Measurements from ENCODE around the gene NTPCR. TPM values are rescaled to one million over a fixed set of nuclear protein-coding genes. Genes with fewer than 3 reads are reported as not detected.
A peak's percentile ranks its signal among the peaks of the same experiment; 100 is the strongest.

The NTPCR gene
- total RNA-seq, 2 experiments from 2014 or later: 8.5 to 9.3 TPM

- H3K27ac ChIP-seq (ENCODE audit: low read depth in 1 of 2, low read length in 2 of 2): peak overlapping the region; percentile 56 to 66
- ATAC-seq (ENCODE audit: poor library complexity) (no peak), DNase-seq (no peak)
- no peaks in the 10 kb centered on the region for H3K36me3 ChIP-seq (ENCODE audit: insufficient read depth, low read length)
- H3K4me3 ChIP-seq (ENCODE audit: low read length): peak overlapping the region; percentile 85
- Mint-ChIP-seq H3K4me1 (ENCODE audit: low read depth) (peaks cover 53% of the 10 kb centered on the region), H3K36me3 (ENCODE audit: low read depth) (peaks cover 20% of the 10 kb centered on the region), H3K4me3 (peak overlapping the region; percentile 96), H3K27ac (peak overlapping the region; percentile 83), H3K9me3 (no peaks in the 10 kb centered on the region), H3K27me3 (no peaks in the 10 kb centered on the region)
- CTCF ChIA-PET: no interaction called here
- H3K27me3 ChIP-seq (ENCODE audit: control insufficient read depth in 1 of 2, insufficient read depth in 2 of 2, low read length in 2 of 2): no peaks in the 10 kb centered on the region
- intact Hi-C loops (cut with DNase I, micrococcal nuclease): loop anchor here (1.0 to 10.0 kb wide), 5 partner anchors 25 to 375 kb away; partner anchors contain the start of genes MAP10 (in 1 of the 2) and MAP3K21 (in 1 of the 2)
- TF ChIP-seq CTCF (IDR thresholded peaks at IDR 0.05): no peak
- POLR2A ChIA-PET: interaction anchor here (1.1 to 2.1 kb wide), 2 partner anchors 24 to 26 kb away, joined by 4 to 7 read pairs; no protein-coding TSS in a partner anchor
- no peaks in the 10 kb centered on the region for H3K9me3 ChIP-seq (ENCODE audit: control insufficient read depth in 1 of 2, insufficient read depth in 1 of 2, low read length in 2 of 2)
- H3K4me1 ChIP-seq (ENCODE audit: insufficient read depth, low read length): peaks cover 30% of the 10 kb centered on the region
Measured at GRCh38 chr1:232949636-232950196, 695 bp upstream of the NTPCR start.

DNA sequence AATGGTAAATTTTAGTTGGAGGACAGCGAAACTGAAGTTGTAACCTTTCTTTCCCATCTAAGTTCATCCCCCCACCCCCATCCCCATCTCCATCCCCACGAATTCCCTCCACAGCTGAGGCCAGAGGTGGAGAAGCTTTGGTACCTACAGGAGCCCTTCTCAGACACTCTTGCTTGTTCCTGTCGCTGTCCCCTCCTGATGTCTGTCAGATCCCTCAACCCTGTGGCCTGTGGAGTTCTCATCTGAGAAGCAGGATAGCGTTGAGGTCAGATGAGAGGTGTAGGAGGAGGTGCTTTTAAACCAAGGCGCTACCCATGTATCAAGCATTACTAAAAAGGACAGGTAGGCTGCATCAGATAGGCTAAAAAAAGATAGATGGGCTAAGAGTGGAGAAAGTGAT is 769 bp downstream of the NTPCR start:
- POLR2A ChIA-PET: interaction anchor here (1.0 to 1.7 kb wide), 2 partner anchors 26 to 27 kb away, joined by 4 to 6 read pairs; no protein-coding TSS in a partner anchor
- DNase-seq (peak in 7 of 14 experiments; percentile 4 to 47 (median 32)), ATAC-seq (ENCODE audit: poor library complexity) (peak; percentile 34)
- TF ChIP-seq CTCF (IDR thresholded peaks at IDR 0.05): no peak
- Histone ChIP-seq H3K9me3 (ENCODE audit: control insufficient read depth in 1 of 2, insufficient read depth in 1 of 2, low read length in 2 of 2) (no peaks in the 10 kb centered on the region), H3K36me3 (ENCODE audit: insufficient read depth, low read length) (peaks cover 6% of the 10 kb centered on the region), H3K27ac (ENCODE audit: low read depth in 1 of 2, low read length in 2 of 2) (no peak overlapping the region), H3K27me3 (ENCODE audit: control insufficient read depth in 1 of 2, insufficient read depth in 2 of 2, low read length in 2 of 2) (no peaks in the 10 kb centered on the region), H3K4me3 (ENCODE audit: low read length) (peak overlapping the region; percentile 85), H3K4me1 (ENCODE audit: insufficient read depth, low read length) (peaks cover 27% of the 10 kb centered on the region)
- Mint-ChIP-seq H3K36me3 (ENCODE audit: low read depth) (peaks cover 28% of the 10 kb centered on the region), H3K4me1 (ENCODE audit: low read depth) (peaks cover 54% of the 10 kb centered on the region), H3K27ac (peak overlapping the region; percentile 83), H3K27me3 (no peaks in the 10 kb centered on the region), H3K9me3 (no peaks in the 10 kb centered on the region), H3K4me3 (peak overlapping the region; percentile 96)
- intact Hi-C loops (cut with DNase I, micrococcal nuclease): loop anchor here (5.0 to 10.0 kb wide), 2 partner anchors 146 to 314 kb away; partner anchors contain the start of gene MAP10 (in 1 of the 2)
- CTCF ChIA-PET: no interaction called here

DNA sequence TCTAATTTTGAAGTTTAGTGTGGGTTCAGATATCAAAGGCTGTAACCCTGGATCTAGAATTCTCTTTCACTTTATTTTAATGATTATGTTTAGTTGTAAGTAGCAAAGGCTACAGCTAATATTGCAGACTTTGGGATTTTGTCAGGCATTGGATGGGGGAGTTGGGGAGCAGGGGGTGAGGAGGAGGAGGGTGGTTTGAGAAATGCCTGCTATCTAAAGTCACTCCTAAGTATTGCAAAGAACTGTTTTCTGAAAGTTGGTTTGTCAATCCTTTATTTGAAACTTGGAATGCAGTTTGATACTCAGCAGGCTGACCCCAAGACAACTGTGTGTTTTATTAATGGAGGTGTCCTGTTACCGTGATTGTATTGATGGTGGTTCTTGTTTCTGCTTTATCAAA is 1.2 kb downstream of the NTPCR start:
- DNase-seq (no peak), ATAC-seq (ENCODE audit: poor library complexity) (no peak)
- Mint-ChIP-seq H3K4me1 (ENCODE audit: low read depth) (peaks cover 54% of the 10 kb centered on the region), H3K27ac (peak overlapping the region; percentile 83), H3K9me3 (no peaks in the 10 kb centered on the region), H3K36me3 (ENCODE audit: low read depth) (peaks cover 33% of the 10 kb centered on the region), H3K4me3 (peak overlapping the region; percentile 96), H3K27me3 (no peaks in the 10 kb centered on the region)
- Histone ChIP-seq H3K27ac (ENCODE audit: low read depth in 1 of 2, low read length in 2 of 2) (no peak overlapping the region), H3K4me1 (ENCODE audit: insufficient read depth, low read length) (peaks cover 27% of the 10 kb centered on the region), H3K36me3 (ENCODE audit: insufficient read depth, low read length) (peaks cover 10% of the 10 kb centered on the region), H3K4me3 (ENCODE audit: low read length) (peak overlapping the region; percentile 85), H3K27me3 (ENCODE audit: control insufficient read depth in 1 of 2, insufficient read depth in 2 of 2, low read length in 2 of 2) (no peaks in the 10 kb centered on the region), H3K9me3 (ENCODE audit: control insufficient read depth in 1 of 2, insufficient read depth in 1 of 2, low read length in 2 of 2) (no peaks in the 10 kb centered on the region)
- ChIA-PET POLR2A (interaction anchor here (1.0 to 1.7 kb wide), 3 partner anchors 11 to 28 kb away, joined by 3 to 6 read pairs (median 4); no protein-coding TSS in a partner anchor), CTCF (no interaction called here)
- TF ChIP-seq CTCF (IDR thresholded peaks at IDR 0.05): no peak
- intact Hi-C loops (cut with DNase I, micrococcal nuclease): loop anchor here (2.0 to 10.0 kb wide), 3 partner anchors 147 to 314 kb away; partner anchors contain the start of gene MAP10 (in 2 of the 2)
